GM23338 (cell line): ENCODE measurements around the gene STIP1. TPM values are rescaled to one million over a fixed set of nuclear protein-coding genes. Genes with fewer than 3 reads are reported as not detected.

Experiments used
- ATAC-seq: fragments of 200-7000 bp; cut with Tn5 transposase; 3 replicates; pipeline ENCODE4 v1.9.1; 2020
- DNase-seq: peaks from one replicate; pipeline ENCODE4 v3.0.0-alpha.2; 2015; ENCODE audit warnings: low spot score
- H2AFZ ChIP-seq: fragments of 200-600 bp; sonication (generic); 2 replicates; pipeline ENCODE4 v1.8.0; 2016; ENCODE audit warnings: antibody characterized with exemption, mild to moderate bottlenecking, moderate library complexity
- H3F3A ChIP-seq: fragments of 200-600 bp; sonication (generic); replicated peaks from 2 replicates; pipeline ENCODE4 v1.8.0; 2017; ENCODE audit warnings: antibody characterized with exemption, mixed run types, low read depth
- H3K27ac ChIP-seq: fragments of 200-600 bp; sonication (generic); 2 replicates; pipeline ENCODE4 v1.6.1; 2016; ENCODE audit warnings: low read depth
- H3K27me3 ChIP-seq: fragments of 200-600 bp; sonication (generic); 2 replicates; pipeline ENCODE4 v1.8.0; 2016; ENCODE audit warnings: mild to moderate bottlenecking, mixed run types, moderate library complexity; ENCODE audit not compliant: insufficient read depth
- H3K36me3 ChIP-seq: fragments of 200-600 bp; sonication (generic); 2 replicates; pipeline ENCODE4 v1.8.0; 2016; ENCODE audit warnings: mild to moderate bottlenecking; ENCODE audit not compliant: insufficient read depth
- H3K4me1 ChIP-seq: fragments of 200-600 bp; sonication (generic); 2 replicates; pipeline ENCODE4 v1.8.0; 2016; ENCODE audit warnings: mild to moderate bottlenecking, moderate library complexity; ENCODE audit not compliant: insufficient read depth
- H3K4me2 ChIP-seq: fragments of 200-600 bp; sonication (generic); 2 replicates; pipeline ENCODE4 v1.7.1; 2017; ENCODE audit warnings: mixed run types
- H3K4me3 ChIP-seq: fragments of 200-600 bp; sonication (generic); 2 replicates; pipeline ENCODE4 v1.6.1; 2016; ENCODE audit warnings: mixed run types
- H3K79me2 ChIP-seq: fragments of 200-600 bp; sonication (generic); replicated peaks from 2 replicates; pipeline ENCODE4 v1.8.0; 2017; ENCODE audit warnings: mild to moderate bottlenecking; ENCODE audit not compliant: insufficient read depth
- H3K9me2 ChIP-seq: fragments of 200-600 bp; sonication (generic); 2 replicates; pipeline ENCODE4 v1.8.0; 2017; ENCODE audit not compliant: insufficient read depth
- H4K20me1 ChIP-seq: fragments of 200-600 bp; sonication (generic); replicated peaks from 2 replicates; pipeline ENCODE4 v1.8.0; 2017; ENCODE audit warnings: mild to moderate bottlenecking; ENCODE audit not compliant: insufficient read depth
- H3K27ac Mint-ChIP-seq: 2 replicates; pipeline ENCODE4 v1.8.0; 2020; ENCODE audit warnings: inconsistent platforms, mild to moderate bottlenecking, moderate library complexity, mixed read lengths
- H3K27me3 Mint-ChIP-seq: 3 replicates; pipeline ENCODE4 v1.8.0; 2022; ENCODE audit warnings: low read depth, mild to moderate bottlenecking, moderate library complexity, mixed read lengths, inconsistent platforms; ENCODE audit not compliant: insufficient read depth, poor library complexity
- H3K36me3 Mint-ChIP-seq: 3 replicates; pipeline ENCODE4 v1.8.0; 2021; ENCODE audit warnings: low read depth, mild to moderate bottlenecking, inconsistent platforms, moderate library complexity, mixed read lengths
- H3K4me1 Mint-ChIP-seq: 3 replicates; pipeline ENCODE4 v1.8.0; 2020; ENCODE audit warnings: mild to moderate bottlenecking, inconsistent platforms, mixed read lengths
- H3K4me3 Mint-ChIP-seq: 3 replicates; pipeline ENCODE4 v1.8.0; 2021; ENCODE audit warnings: moderate library complexity, mild to moderate bottlenecking, inconsistent platforms, mixed read lengths
- H3K9me3 Mint-ChIP-seq: 3 replicates; pipeline ENCODE4 v1.8.0; 2020; ENCODE audit warnings: moderate library complexity, mild to moderate bottlenecking, inconsistent platforms, mixed read lengths
- CREB1 ChIP-seq: fragments of 250-450 bp; sonication (Bioruptor Pico); IDR thresholded peaks from 2 replicates; pipeline ENCODE4 v1.5.0; 2020; ENCODE audit warnings: low read depth, mild to moderate bottlenecking, moderate library complexity
- CTCF ChIP-seq, 2 experiments: fragments of 200-600 bp in 1 of 2; sonication (generic) in 1 of 2; conservative IDR thresholded peaks; 2 replicates each; pipeline versions ENCODE4 v1.5.1 to v1.6.1; 2016 to 2017; ENCODE audit warnings: antibody characterized with exemption in 2 of 2, low read depth in 2 of 2, mild to moderate bottlenecking in 2 of 2, moderate library complexity in 1 of 2
- ETS1 ChIP-seq: IDR thresholded peaks from 2 replicates; pipeline ENCODE4 v1.6.1; 2016; ENCODE audit warnings: antibody characterized with exemption
- EZH2phosphoT487 ChIP-seq: fragments of 200-600 bp; sonication (generic); IDR thresholded peaks from one replicate; pipeline ENCODE4 v1.8.1; 2018; ENCODE audit warnings: antibody characterized with exemption; ENCODE audit not compliant: unreplicated experiment
- JUNB ChIP-seq: IDR thresholded peaks from one replicate; pipeline ENCODE4 v1.6.1; 2016; ENCODE audit warnings: antibody characterized with exemption; ENCODE audit not compliant: unreplicated experiment
- POLR2AphosphoS5 ChIP-seq: IDR thresholded peaks from 2 replicates; pipeline ENCODE4 v1.6.1; 2016; ENCODE audit warnings: antibody characterized with exemption, low read depth
- ZNF114 ChIP-seq: fragments of 250-450 bp; sonication (Bioruptor Pico); IDR thresholded peaks from 2 replicates; pipeline ENCODE4 v1.5.0; 2020; ENCODE audit warnings: mild to moderate bottlenecking, moderate library complexity
- ZNF331 ChIP-seq: fragments of 250-450 bp; sonication (Bioruptor Pico); IDR thresholded peaks from 2 replicates; pipeline ENCODE4 v1.5.0; 2020; ENCODE audit warnings: low read depth, mild to moderate bottlenecking, moderate library complexity
- polyA plus RNA-seq: library from polyadenylated mRNA; unstranded; fragments of >200 nt; fragmentation: Nextera tagmentation; extraction: Ambion mirVana; gene quantifications from 2 replicates; pipeline ENCODE4 v1.2.1, GENCODE V29; 2016
- total RNA-seq: library from RNA; depleted of rRNA; stranded (reverse); fragments of >200 nt; shearing (Covaris generic); gene quantifications from 2 replicates; pipeline ENCODE4 v1.2.3, GENCODE V29; 2014

STIP1 gene
- total and polyA plus RNA-seq, 2 experiments from 2014 or later, result 213 to 351 TPM

- peaks cover 37% of the 10 kb centered on the region for H3K36me3 Mint-ChIP-seq
- Histone ChIP-seq H4K20me1 (peaks cover 26% of the 10 kb centered on the region), H3F3A (peaks cover 32% of the 10 kb centered on the region), H3K4me3 (peak overlapping the region; percentile 78; the same call in 1 of the 2 replicates), H2AFZ (no peak overlapping the region), H3K27me3 (no peaks in the 10 kb centered on the region), H3K27ac (no peak overlapping the region), H3K4me2 (peak overlapping the region; percentile 92; the same call in 1 of the 2 replicates), H3K79me2 (peaks cover 23% of the 10 kb centered on the region), H3K9me2 (no peaks in the 10 kb centered on the region), H3K36me3 (peaks cover 3% of the 10 kb centered on the region; the same call in 1 of the 2 replicates), H3K4me1 (peaks cover 18% of the 10 kb centered on the region; the same call in 1 of the 2 replicates)
- peak overlapping the region; percentile 98; the same call in 2 of the 3 replicates for H3K4me3 Mint-ChIP-seq
- ATAC-seq (no peak), DNase-seq (no peak)
- H3K27ac Mint-ChIP-seq, result no peak overlapping the region; the same call in 1 of the 2 replicates
- H3K4me1 Mint-ChIP-seq, result peaks cover 28% of the 10 kb centered on the region
- TF ChIP-seq EZH2phosphoT487 (no peak), JUNB (no peak), POLR2AphosphoS5 (no peak), CTCF (conservative IDR thresholded peaks at IDR 0.05; ENCODE audit: low read depth in 2 of 2) (no peak)
- H3K27me3 Mint-ChIP-seq, result peaks cover 31% of the 10 kb centered on the region
- no peaks in the 10 kb centered on the region for H3K9me3 Mint-ChIP-seq
These were observed 2.1 kb upstream of the STIP1 start for GRCh38 chr11:64183890-64184289.

GRCh38 chr11:64185175-64185692, 737 bp upstream of the STIP1 start:
- H3F3A ChIP-seq, result peaks cover 43% of the 10 kb centered on the region
- H3K4me3 ChIP-seq, result peak overlapping the region; percentile 78
- peak; percentile 37 for ATAC-seq
- Mint-ChIP-seq H3K27me3 (peaks cover 31% of the 10 kb centered on the region), H3K27ac (peak overlapping the region; percentile 99), H3K4me1 (peaks cover 33% of the 10 kb centered on the region), H3K36me3 (peaks cover 35% of the 10 kb centered on the region), H3K4me3 (peak overlapping the region; percentile 98; the same call in 2 of the 3 replicates), H3K9me3 (no peaks in the 10 kb centered on the region)
- H3K27me3 ChIP-seq, result no peaks in the 10 kb centered on the region
- peaks cover 18% of the 10 kb centered on the region; the same call in 1 of the 2 replicates for H3K4me1 ChIP-seq
- TF ChIP-seq POLR2AphosphoS5, result peak; percentile 97
- TF ChIP-seq ZNF114 (CRISPR knock-in tag), result no peak
- no peak for TF ChIP-seq CREB1 (CRISPR knock-in tag)
- TF ChIP-seq CTCF (conservative IDR thresholded peaks at IDR 0.05; ENCODE audit: low read depth in 2 of 2), result no peak
- 0 out of 2 replicates have a peak, but pooled peaks have one; percentile 38 for TF ChIP-seq ETS1
- no peak for TF ChIP-seq ZNF331 (CRISPR knock-in tag)
- H3K4me2 ChIP-seq, result peak overlapping the region; percentile 92
- peak overlapping the region; percentile 80; the same call in 1 of the 2 replicates for H2AFZ ChIP-seq
- peaks cover 12% of the 10 kb centered on the region for H3K36me3 ChIP-seq
- peak; percentile 85 for DNase-seq
- H4K20me1 ChIP-seq, result peaks cover 35% of the 10 kb centered on the region
- H3K9me2 ChIP-seq, result no peaks in the 10 kb centered on the region
- peaks cover 23% of the 10 kb centered on the region for H3K79me2 ChIP-seq
- peak overlapping the region; percentile 95 for H3K27ac ChIP-seq
